ENCODE data around the gene HSPG2.
A peak's percentile ranks its signal among the peaks of the same experiment; 100 is the strongest.

The HSPG2 gene

DNA sequence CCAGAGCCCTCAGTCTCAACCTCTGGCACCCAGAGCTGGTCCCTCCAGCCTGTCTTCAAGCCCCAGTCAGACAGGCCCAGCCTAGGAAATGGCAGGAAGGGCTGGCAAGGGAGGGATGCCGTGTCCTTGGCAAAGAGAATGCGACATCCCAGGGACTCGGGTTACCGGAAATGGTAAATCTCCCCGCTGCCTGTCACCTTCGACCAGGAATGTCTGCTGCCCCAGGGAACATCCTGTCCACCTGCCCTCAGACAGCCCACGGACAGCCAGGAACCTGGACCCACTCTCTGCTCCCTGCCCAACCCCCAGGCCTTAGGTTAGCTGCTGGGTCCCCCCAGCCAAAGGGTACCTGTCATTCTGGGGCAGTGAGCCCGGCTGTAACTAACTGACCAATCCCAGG, 23.9 kb downstream of the HSPG2 start:
- Histone ChIP-seq H3K4me3 (ENCODE audit: severe bottlenecking) (no peak overlapping the region), H3K4me1 (ENCODE audit: insufficient read depth, poor library complexity, severe bottlenecking) (no peaks in the 10 kb centered on the region), H3K9me3 (ENCODE audit: severe bottlenecking) (peaks cover 2% of the 10 kb centered on the region), H3K27ac (ENCODE audit: poor library complexity, severe bottlenecking) (no peak overlapping the region), H3K36me3 (ENCODE audit: low read depth) (peaks cover 12% of the 10 kb centered on the region), H3K27me3 (ENCODE audit: insufficient read depth, poor library complexity, severe bottlenecking) (no peaks in the 10 kb centered on the region)
- no peak for TF ChIP-seq CTCF (IDR thresholded peaks at IDR 0.05; ENCODE audit: poor library complexity, severe bottlenecking)
- DNase-seq (ENCODE audit: low spot score) (peak; percentile 41), ATAC-seq (ENCODE audit: low read depth) (no peak)

GRCh38 chr1:21912038-21912758, 24.9 kb downstream of the HSPG2 start:
- Histone ChIP-seq H3K4me1 (ENCODE audit: insufficient read depth, poor library complexity, severe bottlenecking) (no peaks in the 10 kb centered on the region), H3K27me3 (ENCODE audit: insufficient read depth, poor library complexity, severe bottlenecking) (no peaks in the 10 kb centered on the region)
- no peak for DNase-seq (ENCODE audit: low spot score)

DNA sequence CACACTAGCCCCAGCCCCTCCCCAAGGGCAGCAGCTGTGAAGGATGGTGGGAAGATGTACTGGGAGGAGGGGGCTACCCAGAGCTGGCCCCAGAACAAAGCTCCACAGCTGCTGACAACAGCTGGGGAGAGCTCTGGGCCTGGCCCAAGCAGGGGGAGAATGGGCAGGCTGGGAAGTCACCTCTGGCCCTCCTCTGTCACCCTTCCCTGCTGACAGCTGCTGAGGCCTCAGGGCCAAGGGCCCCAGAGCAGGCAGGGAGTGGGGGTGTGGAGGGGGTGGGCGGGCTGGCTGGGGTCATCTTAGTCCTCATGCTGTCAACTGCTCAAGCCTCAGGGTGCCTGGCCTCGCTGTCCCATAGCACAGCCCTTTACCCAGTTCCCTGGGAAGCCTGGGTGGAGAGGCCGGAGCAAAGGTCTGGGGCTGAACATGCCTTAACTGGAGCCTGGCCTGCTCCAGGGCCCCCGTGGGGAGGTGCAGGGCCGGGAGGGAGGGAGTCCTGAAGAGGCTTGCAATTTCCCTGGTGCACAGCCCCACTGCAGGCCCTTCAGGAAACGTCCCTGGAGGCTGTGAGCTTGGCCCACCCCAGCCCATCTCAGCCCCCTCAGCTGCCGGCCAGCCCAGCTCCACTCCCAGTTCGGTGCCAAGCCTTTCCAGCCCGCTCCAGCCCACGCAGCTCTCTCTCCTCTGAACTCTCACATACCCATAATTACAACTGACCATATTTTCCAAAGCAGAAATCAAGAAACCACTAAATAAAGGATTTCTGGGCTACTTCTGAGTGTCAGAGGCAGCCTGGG, 25.7 kb downstream of the HSPG2 start:
- no peak overlapping the region for H3K27ac ChIP-seq (ENCODE audit: poor library complexity, severe bottlenecking)
- H3K4me1 ChIP-seq (ENCODE audit: insufficient read depth, poor library complexity, severe bottlenecking): no peaks in the 10 kb centered on the region
- TF ChIP-seq CTCF (IDR thresholded peaks at IDR 0.05; ENCODE audit: poor library complexity, severe bottlenecking): no peak
- peak; percentile 46 for DNase-seq (ENCODE audit: low spot score)
- H3K27me3 ChIP-seq (ENCODE audit: insufficient read depth, poor library complexity, severe bottlenecking): no peaks in the 10 kb centered on the region
- H3K36me3 ChIP-seq (ENCODE audit: low read depth): peaks cover 6% of the 10 kb centered on the region; the same call in 1 of the 2 replicates
- H3K9me3 ChIP-seq (ENCODE audit: severe bottlenecking): peaks cover 2% of the 10 kb centered on the region
- no peak for ATAC-seq (ENCODE audit: low read depth)
- no peak overlapping the region for H3K4me3 ChIP-seq (ENCODE audit: severe bottlenecking)

More at GRCh38 chr1:21912038-21912758, 24.9 kb downstream of the HSPG2 start:
- Histone ChIP-seq H3K27ac (ENCODE audit: poor library complexity, severe bottlenecking) (no peak overlapping the region), H3K36me3 (ENCODE audit: low read depth) (peaks cover 6% of the 10 kb centered on the region; the same call in 1 of the 2 replicates), H3K9me3 (ENCODE audit: severe bottlenecking) (peaks cover 2% of the 10 kb centered on the region), H3K4me3 (ENCODE audit: severe bottlenecking) (no peak overlapping the region)
- TF ChIP-seq CTCF (IDR thresholded peaks at IDR 0.05; ENCODE audit: poor library complexity, severe bottlenecking): no peak
- ATAC-seq (ENCODE audit: low read depth): no peak

DNA sequence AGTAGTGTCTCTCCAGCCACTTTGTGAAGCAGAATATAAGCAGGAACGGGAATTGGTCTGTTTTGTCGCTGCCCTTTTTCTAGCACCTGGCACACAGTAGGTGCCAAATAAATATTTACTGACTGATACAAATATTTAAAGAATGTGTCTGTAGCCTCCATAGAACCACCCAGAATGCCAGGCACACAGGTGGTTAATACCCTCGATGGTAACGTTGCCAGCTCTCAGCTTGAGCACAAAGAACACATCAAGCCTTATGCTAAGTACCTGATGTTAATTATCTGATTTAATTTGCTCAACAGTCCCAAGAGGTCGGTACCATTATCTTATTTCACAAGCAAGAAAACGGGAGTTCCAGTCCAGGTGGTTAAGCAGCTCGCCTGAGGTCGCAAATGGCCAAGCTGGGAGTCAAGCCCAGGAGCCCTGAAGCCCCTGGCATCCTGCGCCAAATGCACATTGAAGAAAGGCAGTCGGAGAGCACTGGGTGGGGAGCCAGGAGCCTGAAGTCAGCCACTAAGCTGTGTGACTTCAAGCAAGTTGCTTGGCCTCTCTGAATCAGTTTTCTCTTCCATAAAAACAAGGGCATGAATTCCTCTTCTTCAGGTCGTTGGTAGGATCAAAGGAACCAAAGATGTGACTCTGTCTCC, 26.4 kb downstream of the HSPG2 start:
- peak; percentile 34 for DNase-seq (ENCODE audit: low spot score)
- H3K4me3 ChIP-seq (ENCODE audit: severe bottlenecking): no peak overlapping the region
- peaks cover 6% of the 10 kb centered on the region; the same call in 1 of the 2 replicates for H3K36me3 ChIP-seq (ENCODE audit: low read depth)
- H3K27ac ChIP-seq (ENCODE audit: poor library complexity, severe bottlenecking): no peak overlapping the region
- no peak for ATAC-seq (ENCODE audit: low read depth)
- no peaks in the 10 kb centered on the region for H3K4me1 ChIP-seq (ENCODE audit: insufficient read depth, poor library complexity, severe bottlenecking)
- H3K9me3 ChIP-seq (ENCODE audit: severe bottlenecking): peaks cover 2% of the 10 kb centered on the region
- TF ChIP-seq CTCF (IDR thresholded peaks at IDR 0.05; ENCODE audit: poor library complexity, severe bottlenecking): no peak
- H3K27me3 ChIP-seq (ENCODE audit: insufficient read depth, poor library complexity, severe bottlenecking): no peaks in the 10 kb centered on the region
